Spinal cord (tissue), 10 donors: ENCODE results near the gene ERC1. TPM values are rescaled to one million over a fixed set of nuclear protein-coding genes. Genes with fewer than 3 reads are reported as not detected.
"Not testable (repeated sequence)": the region's sequence is repeated elsewhere in the genome, so short reads cannot be mapped to it uniquely, and the experiment has no call there.

Source experiments
- DNase-seq, 6 donors: peaks; one replicate each; pipeline versions ENCODE4 v3.0.0 to v3.0.0-alpha.2; 2013 to 2015; ENCODE audit warnings: low spot score in 6 of 6, low read depth in 4 of 6
- H3K27ac ChIP-seq: one replicate; pipeline ENCODE4 v1.5.1; 2013; ENCODE audit warnings: low read depth, low read length, control low read depth
- H3K27me3 ChIP-seq: one replicate; pipeline ENCODE4 v1.6.1; 2013; ENCODE audit warnings: low read length; ENCODE audit not compliant: control insufficient read depth, insufficient read depth
- H3K36me3 ChIP-seq: one replicate; pipeline ENCODE4 v1.6.1; 2013; ENCODE audit warnings: low read length; ENCODE audit not compliant: control insufficient read depth, insufficient read depth
- H3K4me1 ChIP-seq: one replicate; pipeline ENCODE4 v1.6.1; 2013; ENCODE audit warnings: low read length; ENCODE audit not compliant: control insufficient read depth, insufficient read depth
- H3K4me3 ChIP-seq: one replicate; pipeline ENCODE4 v1.5.1; 2013; ENCODE audit warnings: low read depth, low read length, control low read depth
- H3K9me3 ChIP-seq: one replicate; pipeline ENCODE4 v1.6.1; 2013; ENCODE audit warnings: low read length; ENCODE audit not compliant: control insufficient read depth, insufficient read depth
- WGBS: methylation state at CpG from one replicate; pipeline ENCODE4 v1.1.5; 2013; ENCODE audit warnings: missing lambda C conversion rate; ENCODE audit not compliant: insufficient coverage; 5-methylcytosine and 5-hydroxymethylcytosine counted together
- polyA plus RNA-seq, 2 donors: library from polyadenylated mRNA; unstranded; fragments of 120-200 nt; gene quantifications; one replicate each; pipeline ENCODE4 v1.2.1, GENCODE V29; 2013; ENCODE audit not compliant: insufficient read length in 2 of 2
- total RNA-seq, 2 donors: library from RNA; depleted of rRNA in 1 of 2; stranded (reverse); fragments of 120-200 nt in 1 of 2; fragments of >200 nt in 1 of 2; gene quantifications; one replicate each; pipeline versions ENCODE4 v1.2.3 to v1.2.4, GENCODE V29; 2013 to 2014
- donor health status: healthy.

ERC1 gene
- total and polyA plus RNA-seq, 4 donors, result 44.3 to 75.5 (median 47.9) TPM

- WGBS, result 91% methylated on average over 3 of the region's 3 CpGs
- no peak for DNase-seq
- Histone ChIP-seq H3K4me1 (peaks cover 4% of the 10 kb centered on the region), H3K4me3 (no peak overlapping the region), H3K36me3 (no peaks in the 10 kb centered on the region), H3K9me3 (no peaks in the 10 kb centered on the region), H3K27me3 (no peaks in the 10 kb centered on the region), H3K27ac (no peak overlapping the region)
Measured at GRCh38 chr12:1130164-1130563, 139.1 kb downstream of the ERC1 start.

GRCh38 chr12:1130571-1130970, 139.5 kb downstream of the ERC1 start:
- no CpG with 5 or more reads among the region's 4 CpGs for WGBS

GRCh38 chr12:1131811-1132224, 140.8 kb downstream of the ERC1 start:
- DNase-seq, result peak in 3 of 6 donors; percentile 22 to 64 (median 48)
- Histone ChIP-seq H3K9me3 (no peaks in the 10 kb centered on the region), H3K4me3 (no peak overlapping the region), H3K27ac (no peak overlapping the region), H3K36me3 (no peaks in the 10 kb centered on the region), H3K27me3 (no peaks in the 10 kb centered on the region), H3K4me1 (peaks cover 4% of the 10 kb centered on the region)
- WGBS, result 50% methylated on average over 1 of the region's 2 CpGs

More at GRCh38 chr12:1130571-1130970, 139.5 kb downstream of the ERC1 start:
- no peaks in the 10 kb centered on the region for H3K9me3 ChIP-seq
- no peaks in the 10 kb centered on the region for H3K27me3 ChIP-seq
- H3K4me3 ChIP-seq, result no peak overlapping the region
- H3K4me1 ChIP-seq, result peaks cover 4% of the 10 kb centered on the region
- H3K27ac ChIP-seq, result no peak overlapping the region
- H3K36me3 ChIP-seq, result no peaks in the 10 kb centered on the region
- DNase-seq, result no peak

GRCh38 chr12:1132311-1132710, 141.3 kb downstream of the ERC1 start:
- peaks cover 4% of the 10 kb centered on the region for H3K4me1 ChIP-seq
- no peaks in the 10 kb centered on the region for H3K9me3 ChIP-seq
- no peak overlapping the region for H3K4me3 ChIP-seq
- DNase-seq, result no peak
- H3K36me3 ChIP-seq, result no peaks in the 10 kb centered on the region
- no peak overlapping the region for H3K27ac ChIP-seq
- H3K27me3 ChIP-seq, result no peaks in the 10 kb centered on the region
- WGBS, result 76% methylated on average over 2 of the region's 6 CpGs

- Histone ChIP-seq H3K4me3 (no peak overlapping the region), H3K9me3 (no peaks in the 10 kb centered on the region), H3K4me1 (no peaks in the 10 kb centered on the region), H3K27ac (no peak overlapping the region), H3K36me3 (peaks cover 2% of the 10 kb centered on the region), H3K27me3 (no peaks in the 10 kb centered on the region)
- WGBS, result 94% methylated on average over 2 of the region's 4 CpGs
- DNase-seq, result no peak
Measured at GRCh38 chr12:1138691-1139090, 147.7 kb downstream of the ERC1 start.

- H3K27ac ChIP-seq, H3K36me3 ChIP-seq, DNase-seq, H3K27me3 ChIP-seq, H3K9me3 ChIP-seq, H3K4me1 ChIP-seq, H3K4me3 ChIP-seq: not testable (repeated sequence)
- no CpG with 5 or more reads among the region's 4 CpGs for WGBS
Measured at GRCh38 chr12:1146758-1147157, 155.7 kb downstream of the ERC1 start.

- no CpG with 5 or more reads among the region's 2 CpGs for WGBS
- Histone ChIP-seq H3K4me3 (no peak overlapping the region), H3K27ac (no peak overlapping the region), H3K4me1 (no peaks in the 10 kb centered on the region), H3K9me3 (no peaks in the 10 kb centered on the region), H3K27me3 (no peaks in the 10 kb centered on the region), H3K36me3 (peaks cover 2% of the 10 kb centered on the region)
- DNase-seq, result no peak
Measured at GRCh38 chr12:1147821-1148220, 156.8 kb downstream of the ERC1 start.

- Histone ChIP-seq H3K27ac (no peak overlapping the region), H3K36me3 (peaks cover 2% of the 10 kb centered on the region), H3K4me3 (no peak overlapping the region), H3K4me1 (no peaks in the 10 kb centered on the region), H3K27me3 (no peaks in the 10 kb centered on the region), H3K9me3 (no peaks in the 10 kb centered on the region)
- WGBS, result no CpG with 5 or more reads among the region's 3 CpGs
- no peak for DNase-seq
Measured at GRCh38 chr12:1157046-1157445, 166.0 kb downstream of the ERC1 start.

- no peak overlapping the region for H3K27ac ChIP-seq
- H3K4me3 ChIP-seq, result no peak overlapping the region
- 95% methylated on average over 6 of the region's 9 CpGs for WGBS
- H3K27me3 ChIP-seq, result no peaks in the 10 kb centered on the region
- no peak for DNase-seq
- H3K9me3 ChIP-seq, result no peaks in the 10 kb centered on the region
- H3K36me3 ChIP-seq, result no peaks in the 10 kb centered on the region
- H3K4me1 ChIP-seq, result no peaks in the 10 kb centered on the region
Measured at GRCh38 chr12:1161197-1161596, 170.2 kb downstream of the ERC1 start.

GRCh38 chr12:1162081-1162760, 171.2 kb downstream of the ERC1 start:
- no peaks in the 10 kb centered on the region for H3K9me3 ChIP-seq
- no peak overlapping the region for H3K27ac ChIP-seq
- H3K4me3 ChIP-seq, result no peak overlapping the region
- peak in 3 of 6 donors; percentile 4 to 76 (median 57) for DNase-seq
- no CpG with 5 or more reads among the region's 5 CpGs for WGBS
- H3K4me1 ChIP-seq, result no peaks in the 10 kb centered on the region
- H3K36me3 ChIP-seq, result no peaks in the 10 kb centered on the region
- no peaks in the 10 kb centered on the region for H3K27me3 ChIP-seq
